LNCaP clone FGC (cell line): Measurements from ENCODE around the gene PSD4.
A peak's percentile ranks its signal among the peaks of the same experiment; 100 is the strongest.

Source experiments
- DNase-seq: peaks from one replicate; pipeline ENCODE4 v3.0.0-alpha.2; 2011; ENCODE audit warnings: low read depth
- H3K4me3 ChIP-seq: 2 replicates; pipeline ENCODE4 v1.5.1; 2011; ENCODE audit warnings: mild to moderate bottlenecking, low read depth, low read length, control low read depth
- TF ChIP-seq, protein P1 (sequence below): IDR thresholded peaks from 2 replicates; pipeline ENCODE4 v1.5.1; 2012; ENCODE audit warnings: mild to moderate bottlenecking; ENCODE audit not compliant: control insufficient read depth, insufficient read depth; ENCODE audit errors: extremely low read depth

The PSD4 gene

DNA sequence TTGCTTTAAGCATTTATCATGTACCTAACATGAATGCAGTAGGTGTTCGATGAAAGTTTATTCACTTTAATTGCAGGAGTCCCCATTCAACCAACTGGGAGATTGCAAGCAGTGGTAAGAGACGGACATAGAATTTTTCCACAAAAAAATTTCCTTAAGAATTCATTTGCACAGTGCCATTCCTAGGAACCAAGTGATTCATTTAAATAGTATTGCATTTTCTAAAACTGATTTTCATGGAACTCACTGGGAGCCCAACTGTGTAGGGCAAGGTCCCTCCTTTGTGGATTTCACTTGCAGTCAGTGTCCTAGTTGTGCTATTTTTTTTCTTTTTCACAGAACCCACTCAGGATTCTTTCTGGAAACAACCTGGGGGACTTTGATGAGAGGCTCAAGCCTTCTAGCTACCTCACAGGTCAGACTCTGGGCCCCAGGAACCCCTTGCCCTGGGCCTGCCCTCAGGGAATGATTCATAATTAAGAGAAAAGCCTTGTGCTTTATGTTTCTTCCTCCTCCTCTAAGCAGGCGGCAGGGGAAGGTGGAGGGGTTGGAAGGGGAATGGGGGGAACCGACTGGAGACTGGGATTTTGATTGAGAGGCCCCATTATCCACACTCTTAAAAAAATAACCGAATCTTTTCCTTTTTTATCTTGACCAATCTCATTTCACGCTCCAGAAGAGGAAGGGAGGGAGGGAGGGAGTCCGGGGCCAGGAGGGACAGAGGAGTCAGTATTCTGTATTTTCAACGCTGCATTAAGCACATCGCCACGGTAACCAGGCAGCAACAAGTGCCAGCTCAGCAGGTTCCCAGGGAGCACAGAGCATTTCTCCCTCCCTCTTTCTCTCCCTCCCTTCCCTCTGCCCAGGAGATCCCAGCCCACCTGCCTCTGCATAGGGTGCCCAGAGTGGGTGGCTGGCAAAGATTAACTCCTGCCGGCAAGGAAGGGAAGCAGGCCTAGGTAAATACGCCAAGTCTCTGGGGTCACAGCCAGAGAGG is 51.8 kb downstream of the PSD4 start:
- DNase-seq: no peak
- H3K4me3 ChIP-seq: no peak overlapping the region
- TF ChIP-seq, protein P1, sequence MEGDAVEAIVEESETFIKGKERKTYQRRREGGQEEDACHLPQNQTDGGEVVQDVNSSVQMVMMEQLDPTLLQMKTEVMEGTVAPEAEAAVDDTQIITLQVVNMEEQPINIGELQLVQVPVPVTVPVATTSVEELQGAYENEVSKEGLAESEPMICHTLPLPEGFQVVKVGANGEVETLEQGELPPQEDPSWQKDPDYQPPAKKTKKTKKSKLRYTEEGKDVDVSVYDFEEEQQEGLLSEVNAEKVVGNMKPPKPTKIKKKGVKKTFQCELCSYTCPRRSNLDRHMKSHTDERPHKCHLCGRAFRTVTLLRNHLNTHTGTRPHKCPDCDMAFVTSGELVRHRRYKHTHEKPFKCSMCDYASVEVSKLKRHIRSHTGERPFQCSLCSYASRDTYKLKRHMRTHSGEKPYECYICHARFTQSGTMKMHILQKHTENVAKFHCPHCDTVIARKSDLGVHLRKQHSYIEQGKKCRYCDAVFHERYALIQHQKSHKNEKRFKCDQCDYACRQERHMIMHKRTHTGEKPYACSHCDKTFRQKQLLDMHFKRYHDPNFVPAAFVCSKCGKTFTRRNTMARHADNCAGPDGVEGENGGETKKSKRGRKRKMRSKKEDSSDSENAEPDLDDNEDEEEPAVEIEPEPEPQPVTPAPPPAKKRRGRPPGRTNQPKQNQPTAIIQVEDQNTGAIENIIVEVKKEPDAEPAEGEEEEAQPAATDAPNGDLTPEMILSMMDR: no peak

DNA sequence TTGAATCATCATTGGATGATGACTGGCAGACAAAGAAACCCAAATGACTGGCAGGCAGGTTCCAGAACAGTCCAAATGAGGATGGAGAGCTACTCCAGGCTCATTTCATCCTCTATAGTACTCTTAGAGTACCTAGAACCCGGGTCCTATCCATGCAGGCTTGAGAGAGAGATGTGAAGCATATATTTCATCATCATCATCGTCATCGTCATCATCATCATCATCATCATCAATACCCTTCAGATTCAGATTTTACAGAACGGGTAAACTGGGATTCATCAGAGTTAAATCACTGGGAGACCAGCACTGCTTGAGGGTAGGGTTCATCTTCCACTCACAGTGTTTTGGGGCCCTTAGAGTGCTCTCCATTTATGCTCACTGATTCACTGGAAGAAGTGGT is 52.7 kb downstream of the PSD4 start:
- DNase-seq: no peak
- TF ChIP-seq, protein P1: no peak
- no peak overlapping the region for H3K4me3 ChIP-seq

DNA sequence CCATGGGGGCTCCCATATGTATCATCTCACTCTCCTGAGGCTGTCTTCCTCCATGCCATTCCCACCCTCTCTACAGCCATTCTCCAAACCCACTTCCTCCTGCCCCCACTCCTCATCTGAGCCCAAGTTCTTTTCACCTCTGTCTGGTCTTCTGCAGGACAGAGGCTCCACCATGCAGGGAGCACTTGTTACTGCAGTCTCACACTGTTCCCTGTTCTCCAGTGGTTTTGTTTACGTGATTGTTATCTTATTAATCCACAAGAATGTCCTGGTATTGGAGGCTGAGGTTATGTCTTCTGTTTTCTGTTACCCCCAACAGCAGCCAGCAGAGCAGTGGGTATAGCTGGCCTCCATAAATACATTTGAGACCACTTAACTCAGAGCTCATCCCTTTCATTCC is 53.5 kb downstream of the PSD4 start:
- no peak for DNase-seq
- TF ChIP-seq, protein P1: no peak
- no peak overlapping the region for H3K4me3 ChIP-seq

DNA sequence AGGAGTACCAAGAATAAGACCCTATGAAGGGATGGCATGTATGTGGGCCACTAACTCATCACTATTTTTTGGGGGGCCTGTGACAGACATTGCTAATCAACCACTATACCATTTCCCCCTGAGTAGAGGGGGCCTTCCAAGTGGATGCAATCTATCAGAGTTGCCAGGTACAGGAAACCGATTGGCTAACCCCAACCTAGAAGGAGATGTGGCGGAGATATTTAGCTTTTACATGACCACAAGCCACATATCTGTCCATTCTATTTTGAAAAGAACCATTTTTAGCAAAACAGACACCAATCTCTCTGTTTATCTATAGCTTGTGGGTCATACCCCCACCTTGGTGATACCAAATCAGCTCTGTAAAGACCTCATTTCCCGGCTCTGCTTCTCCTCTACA is 53.9 kb downstream of the PSD4 start:
- TF ChIP-seq, protein P1: no peak
- no peak overlapping the region for H3K4me3 ChIP-seq
- DNase-seq: no peak

DNA sequence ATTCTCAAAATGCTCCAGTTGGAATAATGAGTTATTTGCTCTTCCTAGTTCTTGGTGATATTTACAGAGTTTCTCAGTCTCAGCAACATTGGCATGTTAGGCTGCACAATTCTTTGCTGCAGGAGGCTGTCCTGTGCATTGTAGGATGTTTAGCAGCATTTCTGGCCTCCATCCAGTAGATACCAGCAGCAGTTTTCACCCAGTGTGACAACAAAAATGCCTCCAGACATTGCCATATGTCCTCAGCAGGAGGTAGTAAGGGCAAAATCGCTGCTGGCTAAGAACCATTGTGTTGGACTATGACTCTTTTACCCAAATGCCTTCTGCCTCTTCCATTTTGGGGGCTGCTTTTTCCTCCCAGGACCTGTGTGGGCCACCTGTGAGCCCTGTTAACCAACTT is 54.6 kb downstream of the PSD4 start:
- H3K4me3 ChIP-seq: no peak overlapping the region
- TF ChIP-seq, protein P1: no peak
- no peak for DNase-seq

DNA sequence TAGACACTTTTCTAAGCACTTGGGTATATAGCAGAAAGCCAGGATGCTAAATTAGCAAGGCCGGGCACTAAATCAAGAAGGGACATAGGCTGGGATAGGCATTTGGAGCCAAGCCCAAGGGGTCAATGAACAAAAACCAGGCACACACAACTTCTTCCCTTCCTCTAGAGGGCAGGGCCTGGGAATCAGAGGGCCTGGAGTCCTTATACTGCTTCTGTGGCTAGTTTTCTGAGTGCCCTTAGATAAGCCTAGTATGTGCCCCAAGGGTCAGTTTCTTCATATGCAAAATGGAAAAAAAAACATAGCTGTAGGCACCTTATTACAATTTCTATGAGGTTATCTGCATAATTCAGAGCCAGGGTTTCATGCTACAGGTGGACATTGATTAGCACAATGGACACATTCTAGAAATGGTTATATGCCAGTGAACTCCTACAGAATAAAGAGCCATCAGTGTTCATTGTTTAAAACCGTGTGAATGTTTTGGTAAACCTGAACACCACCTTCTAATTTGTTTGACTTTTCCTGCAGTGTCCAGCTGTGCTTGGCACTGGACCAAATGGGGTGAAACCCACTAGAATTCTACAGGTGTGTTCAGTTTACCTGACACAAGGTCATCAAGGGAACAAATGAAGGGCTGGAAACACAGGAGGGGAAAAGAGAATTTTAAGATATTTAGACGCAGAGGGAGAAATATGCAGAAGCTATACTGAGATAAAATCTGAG is 55.4 kb downstream of the PSD4 start:
- TF ChIP-seq, protein P1: 0 out of 2 replicates have a peak, but pooled peaks have one; percentile 5
- DNase-seq: no peak
- no peak overlapping the region for H3K4me3 ChIP-seq
